GM12873 (cell line): Measurements from ENCODE around the gene FAHD2A.

Experiments used
- CTCF ChIP-seq: IDR thresholded peaks from 2 replicates; pipeline ENCODE4 v1.5.1; 2012; ENCODE audit warnings: low read depth, mild to moderate bottlenecking, moderate library complexity, low read length, control low read depth; ENCODE audit not compliant: insufficient read depth; ENCODE audit errors: missing control alignments

Gene FAHD2A

GRCh38 chr2:95384854-95385569, 17.5 kb upstream of the FAHD2A start:
- TF ChIP-seq CTCF, result no peak

- TF ChIP-seq CTCF, result no peak
These were observed 16.9 kb upstream of the FAHD2A start for GRCh38 chr2:95385570-95385984.

GRCh38 chr2:95386031-95386430, 16.5 kb upstream of the FAHD2A start:
- no peak for TF ChIP-seq CTCF

GRCh38 chr2:95387358-95387757, 15.2 kb upstream of the FAHD2A start:
- no peak for TF ChIP-seq CTCF

GRCh38 chr2:95388091-95388692, 14.3 kb upstream of the FAHD2A start:
- TF ChIP-seq CTCF, result no peak

GRCh38 chr2:95388856-95389244, 13.7 kb upstream of the FAHD2A start:
- TF ChIP-seq CTCF, result no peak

- TF ChIP-seq CTCF, result peak; percentile 98
These were observed 13.0 kb upstream of the FAHD2A start for GRCh38 chr2:95389245-95390119.
